Measurements from ENCODE around the gene NKX2-3.

- TF ChIP-seq EZH2 (IDR thresholded peaks at IDR 0.05; ENCODE audit: borderline replicate concordance) (no peak), CTCF (IDR thresholded peaks at IDR 0.05; ENCODE audit: poor library complexity) (no peak), EZH2phosphoT487 (IDR thresholded peaks at IDR 0.05; ENCODE audit: low read depth, severe bottlenecking, unreplicated experiment) (no peak)
Observed at GRCh38 chr10:99520847-99521764, 11.6 kb upstream of the NKX2-3 start.
